H1 (cell line): ENCODE measurements around the gene TNIP1.

Source experiments
- CTCF ChIP-seq, 3 experiments: IDR thresholded peaks; 1 replicate in 2 of 3; 2 replicates in 1 of 3; pipeline versions ENCODE4 v1.5.1 to v1.6.1; 2011; ENCODE audit warnings: low read length in 3 of 3, mild to moderate bottlenecking in 3 of 3, inconsistent platforms in 2 of 3, low read depth in 1 of 3, moderate library complexity in 1 of 3; ENCODE audit not compliant: insufficient read depth in 1 of 3; ENCODE audit errors: control extremely low read depth in 1 of 3
- EP300 ChIP-seq, 2 experiments: IDR thresholded peaks; 1 replicate in 1 of 2; 2 replicates in 1 of 2; pipeline ENCODE4 v1.6.1; 2011 to 2012; ENCODE audit warnings: low read depth in 2 of 2, low read length in 2 of 2, mild to moderate bottlenecking in 2 of 2, borderline replicate concordance in 1 of 2, inconsistent platforms in 1 of 2, moderate library complexity in 1 of 2
- EZH2 ChIP-seq: fragments of 200-600 bp; sonication (generic); IDR thresholded peaks from 2 replicates; pipeline ENCODE4 v1.7.1; 2012; ENCODE audit warnings: low read depth, mild to moderate bottlenecking, moderate library complexity, low read length, inconsistent platforms; ENCODE audit not compliant: severe bottlenecking
- FOSL1 ChIP-seq: IDR thresholded peaks from 2 replicates; pipeline ENCODE4 v1.6.1; 2011; ENCODE audit warnings: mild to moderate bottlenecking, low read depth, low read length, moderate library complexity; ENCODE audit not compliant: insufficient read depth
- GABPA ChIP-seq: IDR thresholded peaks from 2 replicates; pipeline ENCODE4 v1.6.1; 2011; ENCODE audit warnings: mild to moderate bottlenecking, low read length, moderate library complexity, borderline replicate concordance; ENCODE audit not compliant: insufficient read depth
- KDM5A ChIP-seq: fragments of 200-600 bp; IDR thresholded peaks from 2 replicates; pipeline ENCODE4 v1.7.1; 2012; ENCODE audit warnings: mild to moderate bottlenecking, low read length, inconsistent platforms, mixed read lengths
- SIN3A ChIP-seq, 2 experiments: IDR thresholded peaks in 1 of 2; conservative IDR thresholded peaks in 1 of 2; 2 replicates each; pipeline ENCODE4 v1.6.1; 2011 to 2012; ENCODE audit warnings: low read length in 2 of 2, improper control_type of control experiment in 1 of 2, low read depth in 1 of 2, mild to moderate bottlenecking in 1 of 2
- TAF1 ChIP-seq: IDR thresholded peaks from 2 replicates; pipeline ENCODE4 v1.6.1; 2011; ENCODE audit warnings: mild to moderate bottlenecking, low read depth, low read length
- YY1 ChIP-seq: IDR thresholded peaks from 2 replicates; pipeline ENCODE4 v1.6.1; 2011; ENCODE audit warnings: low read depth, mild to moderate bottlenecking, low read length
- TF ChIP-seq, protein P1 (sequence below): IDR thresholded peaks from 2 replicates; pipeline ENCODE4 v1.6.1; 2011; ENCODE audit warnings: low read depth, mild to moderate bottlenecking, low read length; ENCODE audit not compliant: insufficient read depth
- TF ChIP-seq, protein P2 (sequence below): IDR thresholded peaks from 2 replicates; pipeline ENCODE4 v1.6.1; 2011; ENCODE audit warnings: low read length, improper control_type of control experiment

- TF ChIP-seq CTCF (IDR thresholded peaks at IDR 0.05; ENCODE audit: control extremely low read depth in 1 of 3, insufficient read depth in 1 of 3, low read depth in 1 of 3, low read length in 3 of 3) (no peak), SIN3A (conservative IDR thresholded peaks at IDR 0.05 in 1 of 2, IDR thresholded peaks at IDR 0.05 in 1 of 2; ENCODE audit: low read depth in 1 of 2, low read length in 2 of 2) (no peak), FOSL1 (no peak), TAF1 (no peak), GABPA (no peak), EP300 (IDR thresholded peaks at IDR 0.05; ENCODE audit: borderline replicate concordance in 1 of 2, low read depth in 2 of 2, low read length in 2 of 2) (no peak), EZH2 (no peak), YY1 (no peak), KDM5A (no peak)
- TF ChIP-seq, protein P1, sequence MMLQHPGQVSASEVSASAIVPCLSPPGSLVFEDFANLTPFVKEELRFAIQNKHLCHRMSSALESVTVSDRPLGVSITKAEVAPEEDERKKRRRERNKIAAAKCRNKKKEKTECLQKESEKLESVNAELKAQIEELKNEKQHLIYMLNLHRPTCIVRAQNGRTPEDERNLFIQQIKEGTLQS: no peak
- TF ChIP-seq, protein P2, sequence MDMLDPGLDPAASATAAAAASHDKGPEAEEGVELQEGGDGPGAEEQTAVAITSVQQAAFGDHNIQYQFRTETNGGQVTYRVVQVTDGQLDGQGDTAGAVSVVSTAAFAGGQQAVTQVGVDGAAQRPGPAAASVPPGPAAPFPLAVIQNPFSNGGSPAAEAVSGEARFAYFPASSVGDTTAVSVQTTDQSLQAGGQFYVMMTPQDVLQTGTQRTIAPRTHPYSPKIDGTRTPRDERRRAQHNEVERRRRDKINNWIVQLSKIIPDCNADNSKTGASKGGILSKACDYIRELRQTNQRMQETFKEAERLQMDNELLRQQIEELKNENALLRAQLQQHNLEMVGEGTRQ: no peak
Observed at GRCh38 chr5:151012862-151013261, 68.0 kb downstream of the TNIP1 start.
